MM.1S (cell line): ENCODE data around the gene VSIG10L.

Source experiments
- DNase-seq: peaks from one replicate; pipeline ENCODE4 v3.0.0-alpha.2; 2015
- H2AFZ ChIP-seq: fragments of 300-600 bp; sonication (generic); 2 replicates; pipeline ENCODE4 v1.6.0; 2016; ENCODE audit warnings: antibody characterized with exemption, low read length
- H3F3A ChIP-seq: fragments of 300-600 bp; sonication (generic); 2 replicates; pipeline ENCODE4 v1.6.1; 2016; ENCODE audit warnings: mild to moderate bottlenecking, antibody characterized with exemption, low read length, moderate library complexity, mixed read lengths; ENCODE audit not compliant: insufficient read depth
- H3K27ac ChIP-seq: fragments of 300-600 bp; sonication (generic); 2 replicates; pipeline ENCODE4 v1.5.1; 2016; ENCODE audit warnings: mild to moderate bottlenecking, low read length
- H3K27me3 ChIP-seq: fragments of 300-600 bp; sonication (generic); replicated peaks from 2 replicates; pipeline ENCODE4 v1.6.0; 2016; ENCODE audit warnings: low read length; ENCODE audit not compliant: insufficient read depth
- H3K36me3 ChIP-seq: fragments of 300-600 bp; sonication (generic); replicated peaks from 2 replicates; pipeline ENCODE4 v1.6.1; 2016; ENCODE audit warnings: mild to moderate bottlenecking, low read length, mixed read lengths; ENCODE audit not compliant: insufficient read depth
- H3K4me1 ChIP-seq: fragments of 300-600 bp; sonication (generic); 2 replicates; pipeline ENCODE4 v1.6.1; 2016; ENCODE audit warnings: low read length, mixed read lengths
- H3K4me2 ChIP-seq: fragments of 300-600 bp; sonication (generic); 2 replicates; pipeline ENCODE4 v1.6.0; 2016; ENCODE audit warnings: low read depth, low read length
- H3K4me3 ChIP-seq: fragments of 300-600 bp; sonication (generic); 2 replicates; pipeline ENCODE4 v1.5.1; 2016; ENCODE audit warnings: low read length, mixed read lengths
- H3K79me2 ChIP-seq: fragments of 300-600 bp; sonication (generic); 2 replicates; pipeline ENCODE4 v1.6.1; 2016; ENCODE audit warnings: mixed run types, low read length, mixed read lengths
- H3K9ac ChIP-seq: fragments of 300-600 bp; sonication (generic); 2 replicates; pipeline ENCODE4 v1.6.1; 2016; ENCODE audit warnings: low read length, mixed read lengths
- H3K9me2 ChIP-seq: fragments of 300-600 bp; sonication (generic); replicated peaks from 2 replicates; pipeline ENCODE4 v1.6.1; 2016; ENCODE audit warnings: mild to moderate bottlenecking, low read length, mixed read lengths; ENCODE audit not compliant: insufficient read depth
- H3K9me3 ChIP-seq: fragments of 300-600 bp; sonication (generic); replicated peaks from 2 replicates; pipeline ENCODE4 v1.6.1; 2016; ENCODE audit warnings: mild to moderate bottlenecking, low read length, mixed read lengths; ENCODE audit not compliant: insufficient read depth
- H4K20me1 ChIP-seq: fragments of 300-600 bp; sonication (generic); 2 replicates; pipeline ENCODE4 v1.6.1; 2016; ENCODE audit warnings: mild to moderate bottlenecking, low read length, moderate library complexity, mixed read lengths; ENCODE audit not compliant: insufficient read depth
- CTCF ChIP-seq: fragments of 300-600 bp; sonication (generic); IDR thresholded peaks from 2 replicates; pipeline ENCODE4 v1.5.1; 2016; ENCODE audit warnings: antibody characterized with exemption, low read length, mixed read lengths
- EZH2 ChIP-seq: fragments of 300-600 bp; sonication (generic); optimal IDR thresholded peaks from 2 replicates; pipeline ENCODE3; 2017; ENCODE audit warnings: low read depth, mild to moderate bottlenecking, antibody characterized with exemption, low read length, mixed read lengths
- EZH2phosphoT487 ChIP-seq: fragments of 300-600 bp; sonication (generic); IDR thresholded peaks from 2 replicates; pipeline ENCODE4 v1.6.1; 2018; ENCODE audit warnings: antibody characterized with exemption, low read length

Gene VSIG10L

GRCh38 chr19:51311351-51312257 is 30.3 kb downstream of the VSIG10L start, which contains the start of gene IGLON5:
TSS of gene IGLON5 (plus strand) at chr19:51311644. CDS start at chr19:51311848, 204 bp downstream.
- no peaks in the 10 kb centered on the region for H3K79me2 ChIP-seq
- H3K36me3 ChIP-seq, result no peaks in the 10 kb centered on the region
- no peak within 1 kb of the TSS for H3K4me2 ChIP-seq
- H3K27me3 ChIP-seq, result no peaks in the 10 kb centered on the region
- no peaks in the 10 kb centered on the region for H3K4me1 ChIP-seq
- H3F3A ChIP-seq, result no peaks in the 10 kb centered on the region
- no peak within 1 kb of the TSS for H2AFZ ChIP-seq
- H3K9me2 ChIP-seq, result no peaks in the 10 kb centered on the region
- no peak within 1 kb of the TSS for H3K9ac ChIP-seq
- TF ChIP-seq CTCF, result no peak
- no peak for TF ChIP-seq EZH2
- TF ChIP-seq EZH2phosphoT487, result no peak
- H3K4me3 ChIP-seq, result no peak within 1 kb of the TSS
- no peak for DNase-seq
- no peaks in the 10 kb centered on the region for H3K9me3 ChIP-seq
- no peaks in the 10 kb centered on the region for H4K20me1 ChIP-seq
- no peak within 1 kb of the TSS for H3K27ac ChIP-seq

GRCh38 chr19:51305479-51305878 is 36.5 kb downstream of the VSIG10L start:
- TF ChIP-seq CTCF, result no peak
- no peak for TF ChIP-seq EZH2phosphoT487
- no peak for TF ChIP-seq EZH2
- no peak for DNase-seq
- Histone ChIP-seq H3K9ac (no peak overlapping the region), H3K79me2 (no peaks in the 10 kb centered on the region), H3F3A (no peaks in the 10 kb centered on the region), H3K4me1 (no peaks in the 10 kb centered on the region), H3K36me3 (no peaks in the 10 kb centered on the region), H3K4me2 (no peak overlapping the region), H3K4me3 (no peak overlapping the region), H3K27me3 (no peaks in the 10 kb centered on the region), H3K9me2 (no peaks in the 10 kb centered on the region), H4K20me1 (no peaks in the 10 kb centered on the region), H2AFZ (no peak overlapping the region), H3K27ac (no peak overlapping the region), H3K9me3 (no peaks in the 10 kb centered on the region)

DNA sequence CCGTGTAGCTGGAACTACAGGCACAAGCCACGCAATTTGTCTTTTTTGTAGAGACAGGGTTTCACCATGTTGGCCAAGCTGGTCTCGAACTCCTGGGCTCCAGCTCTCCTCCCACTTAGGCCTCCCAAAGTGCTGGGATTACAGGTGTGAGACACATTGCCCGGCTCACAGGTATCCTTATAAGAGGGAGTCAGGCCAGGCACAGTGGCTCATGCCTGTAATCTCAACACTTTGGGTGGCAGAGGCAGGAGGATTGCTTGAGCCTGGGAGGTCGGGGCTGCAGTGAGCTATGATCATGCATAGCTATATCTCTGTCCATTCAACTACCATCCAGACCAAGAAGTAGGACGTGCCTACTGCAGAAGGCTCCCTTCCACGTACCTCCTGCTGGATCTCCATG is 40.7 kb downstream of the VSIG10L start:
- Histone ChIP-seq H3F3A (no peaks in the 10 kb centered on the region), H3K4me1 (no peaks in the 10 kb centered on the region), H2AFZ (no peak overlapping the region), H3K4me2 (no peak overlapping the region), H3K9ac (no peak overlapping the region), H3K27ac (no peak overlapping the region), H3K36me3 (no peaks in the 10 kb centered on the region), H3K9me2 (no peaks in the 10 kb centered on the region), H3K9me3 (no peaks in the 10 kb centered on the region), H3K79me2 (no peaks in the 10 kb centered on the region), H4K20me1 (no peaks in the 10 kb centered on the region), H3K27me3 (no peaks in the 10 kb centered on the region), H3K4me3 (no peak overlapping the region)
- no peak for TF ChIP-seq EZH2phosphoT487
- TF ChIP-seq CTCF, result no peak
- no peak for TF ChIP-seq EZH2
- no peak for DNase-seq
